ENCODE data around the gene SCUBE2.

- TF ChIP-seq SPI1 (IDR thresholded peaks at IDR 0.05; ENCODE audit: low read depth, low read length) (no peak), POLR2A (IDR thresholded peaks at IDR 0.05; ENCODE audit: low read depth, low read length) (no peak), PAX5 (IDR thresholded peaks at IDR 0.05; ENCODE audit: insufficient read depth, low read length, severe bottlenecking) (no peak), POU2F2 (IDR thresholded peaks at IDR 0.05; ENCODE audit: low read depth, low read length) (no peak)
Observed at GRCh38 chr11:8989453-8989852, 101.9 kb downstream of the SCUBE2 start.

All from GM12891 (cell line).